Mesothelial cell of epicardium (in vitro differentiated cells): ENCODE data around the gene SVOP. TPM values are rescaled to one million over a fixed set of nuclear protein-coding genes. Genes with fewer than 3 reads are reported as not detected.
"Not testable (repeated sequence)": the region's sequence is repeated elsewhere in the genome, so short reads cannot be mapped to it uniquely, and the experiment has no call there.

Source experiments
- DNase-seq, 2 experiments: peaks; one replicate each; pipeline ENCODE4 v3.0.0; 2021; ENCODE audit warnings: low spot score in 2 of 2; ENCODE audit not compliant: unreplicated experiment in 2 of 2
- H3K27ac Mint-ChIP-seq: 2 replicates; pipeline ENCODE4 v1.8.0; 2021; ENCODE audit warnings: mixed read lengths
- H3K27me3 Mint-ChIP-seq: 2 replicates; pipeline ENCODE4 v1.8.0; 2021; ENCODE audit warnings: low read depth, mixed read lengths
- H3K36me3 Mint-ChIP-seq: 2 replicates; pipeline ENCODE4 v1.8.0; 2021; ENCODE audit warnings: mixed read lengths
- H3K4me1 Mint-ChIP-seq: 2 replicates; pipeline ENCODE4 v1.8.0; 2021; ENCODE audit warnings: mixed read lengths
- H3K4me3 Mint-ChIP-seq: 2 replicates; pipeline ENCODE4 v1.8.0; 2021; ENCODE audit warnings: mild to moderate bottlenecking, moderate library complexity, mixed read lengths
- H3K9me3 Mint-ChIP-seq: 2 replicates; pipeline ENCODE4 v1.8.0; 2021; ENCODE audit warnings: mixed read lengths
- CTCF ChIP-seq: fragments of 200-600 bp; sonication (generic); IDR thresholded peaks from one replicate; pipeline ENCODE4 v1.5.0; 2021; ENCODE audit warnings: antibody characterized with exemption; ENCODE audit not compliant: unreplicated experiment
- total RNA-seq: library from RNA; stranded (reverse); gene quantifications from 3 replicates; pipeline ENCODE4 v1.2.1, GENCODE V29; 2021

Gene SVOP
- total RNA-seq, 1 donor from 2014 or later: not detected

DNA sequence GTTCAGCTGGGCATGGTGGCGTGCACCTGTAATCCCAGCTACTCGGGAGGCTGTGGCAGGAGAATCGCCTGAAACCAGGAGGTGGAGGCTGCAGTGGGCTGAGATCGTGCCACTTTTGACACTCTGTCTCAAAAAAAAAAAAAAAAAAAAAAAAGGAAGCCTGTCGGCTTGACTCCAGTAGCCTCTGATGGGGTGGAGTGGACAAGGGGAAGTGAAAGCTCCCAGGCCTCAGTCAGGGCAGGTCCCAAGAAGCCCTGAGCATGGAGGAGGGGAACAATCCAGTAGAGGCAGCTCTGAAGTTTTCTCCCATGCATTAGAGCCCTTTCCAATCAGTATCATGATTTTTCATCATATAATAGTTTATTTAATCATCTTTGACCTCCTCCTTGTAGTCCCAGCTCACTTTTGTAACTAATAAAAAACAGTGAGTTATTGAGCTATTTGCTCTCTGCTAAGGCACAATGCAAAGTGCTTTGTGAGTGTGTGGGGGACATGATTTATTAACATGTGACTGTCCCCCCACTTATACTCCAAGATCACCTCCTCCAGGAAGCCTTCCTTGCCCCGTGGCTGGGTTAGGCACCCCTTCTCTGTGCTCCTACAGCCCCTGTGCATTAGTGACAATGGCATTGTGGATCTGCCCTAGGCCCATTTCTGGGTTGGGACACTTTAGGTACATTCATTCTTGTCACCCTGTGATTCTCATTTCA lies 158.8 kb downstream of the SVOP start:
- Mint-ChIP-seq H3K4me3 (no peak overlapping the region), H3K27ac (no peak overlapping the region), H3K9me3 (peaks cover 4% of the 10 kb centered on the region), H3K27me3 (peaks cover 2% of the 10 kb centered on the region), H3K4me1 (peaks cover 14% of the 10 kb centered on the region), H3K36me3 (no peaks in the 10 kb centered on the region)
- no peak for DNase-seq
- TF ChIP-seq CTCF: no peak

- Mint-ChIP-seq H3K4me1 (peaks cover 30% of the 10 kb centered on the region), H3K9me3 (peaks cover 4% of the 10 kb centered on the region), H3K27me3 (peaks cover 2% of the 10 kb centered on the region), H3K4me3 (no peak overlapping the region), H3K36me3 (no peaks in the 10 kb centered on the region), H3K27ac (no peak overlapping the region)
- no peak for DNase-seq
- TF ChIP-seq CTCF: no peak
Measured at GRCh38 chr12:108860443-108860842, 160.4 kb downstream of the SVOP start.

GRCh38 chr12:108859923-108860291 lies 161.0 kb downstream of the SVOP start:
- no peak for TF ChIP-seq CTCF
- Mint-ChIP-seq H3K9me3 (peaks cover 4% of the 10 kb centered on the region), H3K27ac (no peak overlapping the region), H3K4me3 (no peak overlapping the region), H3K4me1 (peaks cover 33% of the 10 kb centered on the region), H3K27me3 (peaks cover 2% of the 10 kb centered on the region), H3K36me3 (peaks cover 3% of the 10 kb centered on the region)
- no peak for DNase-seq

- H3K9me3 Mint-ChIP-seq, DNase-seq, H3K27ac Mint-ChIP-seq, H3K36me3 Mint-ChIP-seq, H3K27me3 Mint-ChIP-seq: not testable (repeated sequence)
- H3K4me1 Mint-ChIP-seq: peaks cover 35% of the 10 kb centered on the region
- H3K4me3 Mint-ChIP-seq: peak overlapping the region; percentile 83
Measured at GRCh38 chr12:108859141-108859922, 161.5 kb downstream of the SVOP start.

DNA sequence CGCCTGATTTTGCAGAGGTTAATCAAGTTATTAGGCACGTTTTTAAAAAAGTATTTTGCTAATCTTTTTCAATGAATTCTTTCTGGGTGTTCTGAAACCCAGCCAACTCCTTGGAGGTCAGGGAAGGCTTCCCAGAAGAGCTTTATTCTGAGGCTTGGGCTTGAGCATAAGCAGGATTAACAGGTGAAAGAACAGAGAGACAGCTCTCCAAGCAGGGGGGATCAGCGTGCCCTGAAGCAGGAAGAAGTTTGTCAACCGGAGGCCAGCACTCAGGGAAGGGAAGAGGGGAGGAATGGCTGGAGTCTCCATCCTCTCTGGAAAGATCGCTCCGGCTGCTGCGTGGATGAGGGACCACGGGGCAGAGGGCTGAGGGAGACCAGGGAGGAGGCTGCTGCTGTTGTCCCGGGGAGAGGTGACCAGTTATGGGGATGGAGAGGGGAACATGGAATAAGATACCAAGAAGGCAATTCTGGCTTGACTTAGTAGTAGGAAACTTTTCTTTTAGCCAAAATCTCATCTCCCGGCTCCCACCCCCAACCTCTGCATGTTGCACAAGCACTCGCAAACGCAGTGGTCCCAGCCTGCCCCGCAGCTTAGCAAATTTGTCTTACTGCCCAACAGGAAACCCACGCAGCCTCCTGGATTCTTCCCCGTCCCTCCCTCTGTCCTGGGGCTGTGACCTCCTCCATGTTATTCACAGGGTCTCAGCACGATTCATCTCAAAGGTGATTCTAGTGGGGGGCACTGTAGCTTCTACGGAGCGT lies 162.4 kb downstream of the SVOP start:
- peak overlapping the region; percentile 80 for H3K27ac Mint-ChIP-seq
- no peak for DNase-seq
- peaks cover 8% of the 10 kb centered on the region for H3K36me3 Mint-ChIP-seq
- H3K4me3 Mint-ChIP-seq: peak overlapping the region; percentile 83
- no peak for TF ChIP-seq CTCF
- H3K9me3 Mint-ChIP-seq: peaks cover 4% of the 10 kb centered on the region
- peaks cover 38% of the 10 kb centered on the region for H3K4me1 Mint-ChIP-seq
- H3K27me3 Mint-ChIP-seq: peaks cover 2% of the 10 kb centered on the region

Other genes with a start within 250 kb of the SVOP start
- gene SSH1, start 163.5 kb downstream of the SVOP start, total RNA-seq: 36.1 to 38.4 TPM (median 37.7 TPM) in 3 replicates
- gene DAO, start 141.0 kb downstream of the SVOP start, total RNA-seq: not detected in 3 replicates
- 21.6 to 27.3 TPM (median 23.0 TPM) in 3 replicates for gene USP30, start 31.5 kb upstream of the SVOP start, total RNA-seq
- 37.3 to 39.6 TPM (median 37.4 TPM) in 3 replicates for gene ALKBH2, start 72.4 kb upstream of the SVOP start, total RNA-seq
- 48.2 to 49.0 TPM (median 48.7 TPM) in 3 replicates for gene UNG, start 76.5 kb upstream of the SVOP start, total RNA-seq
- 15.4 to 18.2 TPM (median 16.4 TPM) in 3 replicates for gene ACACB, start 95.5 kb upstream of the SVOP start, total RNA-seq